HG03066 (cell line): ENCODE results near the gene TRIM50.
"Not testable (repeated sequence)": the region's sequence is repeated elsewhere in the genome, so short reads cannot be mapped to it uniquely, and the experiment has no call there.

Experiments
- ATAC-seq: cut with Tn5 transposase; IDR thresholded peaks from one replicate; pipeline ENCODE4 v1.9.1; 2021; ENCODE audit warnings: low read depth; ENCODE audit not compliant: unreplicated experiment

The TRIM50 gene

GRCh38 chr7:73327922-73328321 lies at the start of gene TRIM50, which contains the start of gene FKBP6:
Gene TRIM50 (minus strand): TSS chr7:73328082. CDS start chr7:73324787, 3,295 bp downstream.
Gene FKBP6 (plus strand): TSS chr7:73328161. CDS start chr7:73328429, 268 bp downstream.
- not testable (repeated sequence) for ATAC-seq

GRCh38 chr7:73376671-73377412 lies 49.0 kb upstream of the TRIM50 start:
- no peak for ATAC-seq

- not testable (repeated sequence) for ATAC-seq
Measured at GRCh38 chr7:73376262-73376661, 48.4 kb upstream of the TRIM50 start.

GRCh38 chr7:73373741-73374140 lies 45.9 kb upstream of the TRIM50 start:
- ATAC-seq: no peak

- ATAC-seq: no peak
Measured at GRCh38 chr7:73369622-73370021, 41.7 kb upstream of the TRIM50 start.

GRCh38 chr7:73369009-73369408 lies 41.1 kb upstream of the TRIM50 start:
- ATAC-seq: no peak

GRCh38 chr7:73366990-73367389 lies 39.1 kb upstream of the TRIM50 start:
- no peak for ATAC-seq

GRCh38 chr7:73366127-73366526 lies 38.2 kb upstream of the TRIM50 start:
- no peak for ATAC-seq

- ATAC-seq: no peak
Measured at GRCh38 chr7:73364006-73364728, 36.3 kb upstream of the TRIM50 start.

- ATAC-seq: no peak
Measured at GRCh38 chr7:73363225-73364005, 35.5 kb upstream of the TRIM50 start.

- ATAC-seq: not testable (repeated sequence)
Measured at GRCh38 chr7:73360590-73360989, 32.7 kb upstream of the TRIM50 start.

GRCh38 chr7:73359746-73360375 lies 32.0 kb upstream of the TRIM50 start:
- no peak for ATAC-seq

- ATAC-seq: no peak
Measured at GRCh38 chr7:73359306-73359705, 31.4 kb upstream of the TRIM50 start.

- ATAC-seq: no peak
Measured at GRCh38 chr7:73358590-73359275, 30.9 kb upstream of the TRIM50 start.

GRCh38 chr7:73356159-73356558 lies 28.3 kb upstream of the TRIM50 start:
- no peak for ATAC-seq

- ATAC-seq: no peak
Measured at GRCh38 chr7:73354821-73355220, 26.9 kb upstream of the TRIM50 start.

- ATAC-seq: no peak
Measured at GRCh38 chr7:73354196-73354595, 26.3 kb upstream of the TRIM50 start.

- ATAC-seq: no peak
Measured at GRCh38 chr7:73353243-73353642, 25.4 kb upstream of the TRIM50 start.

GRCh38 chr7:73352784-73353183 lies 24.9 kb upstream of the TRIM50 start:
- no peak for ATAC-seq
